Spleen (tissue), 11 donors: ENCODE data around the gene RGS14. TPM values are rescaled to one million over a fixed set of nuclear protein-coding genes. Genes with fewer than 3 reads are reported as not detected.
A peak's percentile ranks its signal among the peaks of the same experiment; 100 is the strongest.

ENCODE experiments used
- DNase-seq: peaks from one replicate; pipeline ENCODE4 v3.0.0-alpha.2; 2020
- H3K27ac ChIP-seq, 8 donors: fragments of 200-600 bp; sonication (generic) in 7 of 8; 1 replicate in 4 of 8; 2 replicates in 4 of 8; pipeline versions ENCODE4 v1.5.0 to v1.8.0; 2016 to 2021; ENCODE audit warnings: inconsistent platforms in 4 of 8, mild to moderate bottlenecking in 4 of 8, moderate library complexity in 1 of 8
- H3K27me3 ChIP-seq, 7 donors: fragments of 200-600 bp; sonication (generic) in 6 of 7; replicated peaks in 1 of 7; 1 replicate in 4 of 7; 2 replicates in 3 of 7; pipeline versions ENCODE4 v1.5.0 to v1.8.0; 2016 to 2021; ENCODE audit warnings: inconsistent platforms in 3 of 7, mild to moderate bottlenecking in 1 of 7
- H3K36me3 ChIP-seq, 6 donors: fragments of 200-600 bp; sonication (generic) in 5 of 6; 1 replicate in 4 of 6; 2 replicates in 2 of 6; pipeline versions ENCODE4 v1.5.0 to v1.8.0; 2016 to 2021; ENCODE audit warnings: inconsistent platforms in 2 of 6
- H3K4me1 ChIP-seq, 6 donors: fragments of 200-600 bp; sonication (generic) in 5 of 6; 1 replicate in 3 of 6; 2 replicates in 3 of 6; pipeline versions ENCODE4 v1.5.0 to v1.8.0; 2016 to 2021; ENCODE audit warnings: inconsistent platforms in 3 of 6
- H3K4me3 ChIP-seq, 8 donors: fragments of 200-600 bp; sonication (generic) in 7 of 8; 1 replicate in 4 of 8; 2 replicates in 4 of 8; pipeline versions ENCODE4 v1.5.0 to v1.8.0; 2016 to 2021; ENCODE audit warnings: inconsistent platforms in 4 of 8, mild to moderate bottlenecking in 4 of 8, moderate library complexity in 2 of 8
- H3K9me3 ChIP-seq, 8 donors: fragments of 200-600 bp; sonication (generic) in 7 of 8; 1 replicate in 4 of 8; 2 replicates in 4 of 8; pipeline versions ENCODE4 v1.5.0 to v1.8.0; 2016 to 2021; ENCODE audit warnings: inconsistent platforms in 4 of 8
- CTCF ChIP-seq, 11 experiments: fragments of 200-600 bp in 7 of 11; fragments of 450-650 bp in 4 of 11; sonication (generic) in 4 of 11; IDR thresholded peaks in 8 of 11; conservative IDR thresholded peaks in 3 of 11; 1 replicate in 7 of 11; 2 replicates in 4 of 11; pipeline versions ENCODE4 v1.4.0 to v1.8.0; 2016 to 2021; ENCODE audit warnings: antibody characterized with exemption in 11 of 11, inconsistent platforms in 4 of 11, mild to moderate bottlenecking in 1 of 11
- POLR2A ChIP-seq, 3 donors: fragments of 450-650 bp; IDR thresholded peaks; one replicate each; pipeline ENCODE4 v1.5.1; 2017; ENCODE audit warnings: antibody characterized with exemption in 3 of 3, mild to moderate bottlenecking in 1 of 3
- POLR2AphosphoS5 ChIP-seq, 3 donors: sonication (generic); formaldehyde crosslinking; IDR thresholded peaks; one replicate each; pipeline ENCODE4 v1.5.1; 2017; ENCODE audit warnings: antibody characterized with exemption in 3 of 3
- WGBS, 5 donors: extraction: QIAGEN DNeasy Blood & Tissue Kit in 3 of 5; methylation state at CpG; one replicate each; pipeline versions ENCODE4 v1.1.5 to v1.1.7; 2013 to 2018; 5-methylcytosine and 5-hydroxymethylcytosine counted together
- intact Hi-C: fragments of 100-400 bp; cut with DNase I; formaldehyde crosslinking; loops from one replicate; pipeline ENCODE4 v1.15.0; 2023; ENCODE audit warnings: low total_unique reads
- polyA plus RNA-seq, 3 donors: library from polyadenylated mRNA; stranded (reverse); fragments of 200-250 nt; gene quantifications; one replicate each; pipeline ENCODE4 v1.2.1, GENCODE V29; 2013
- total RNA-seq, 7 donors: library from RNA; depleted of rRNA in 3 of 7; stranded (reverse); fragments of >200 nt in 3 of 7; fragmentation: NEBNext Ultra II Directional in 4 of 7; extraction: Animal tissue kit (Norgen Biotek cat#: 25700) in 4 of 7; gene quantifications; one replicate each; pipeline versions ENCODE4 v1.1.0 to v1.2.1, GENCODE V29; 2016 to 2021
- donor health status: healthy with polysubstance abuse.
- donor health status: DM: no; HTN: no; CAD: no; lungs with moderate emphysema.
- donor health status: DM: no; HTN: no; CAD: no.
- donor health status: Bipolar disorder and iron deficiency.
- donor health status: healthy.
- donor health status: DM: no; HTN: no; CAD: no.
- donor health status: DM: yes; HTN: yes; CAD: no.

Gene RGS14
- total and polyA plus RNA-seq, 10 donors = 45.3 to 111 (median 76.9) TPM

GRCh38 chr5:177385720-177386119 is 28.0 kb downstream of the RGS14 start:
- Histone ChIP-seq H3K27ac (peak overlapping the region in 3 of 8 donors; percentile 11 to 38 (median 23)), H3K9me3 (no peaks in the 10 kb centered on the region), H3K4me1 (peaks cover 17 to 65% (median 33%) of the 10 kb centered on the region in 6 donors), H3K27me3 (peaks cover 0 to 32% (median 0%) of the 10 kb centered on the region in 7 donors), H3K36me3 (no peaks in the 10 kb centered on the region), H3K4me3 (no peak overlapping the region)
- no peak for DNase-seq
- intact Hi-C loops = no loop called here
- WGBS, 5 donors = 47 to 65% (median 56%) methylated on average over 7 to 11 of the region's 11 CpGs
- TF ChIP-seq CTCF (IDR thresholded peaks at IDR 0.05 in 8 of 11, conservative IDR thresholded peaks at IDR 0.05 in 3 of 11) = no peak
- no peak for TF ChIP-seq POLR2AphosphoS5 (IDR thresholded peaks at IDR 0.05)
- TF ChIP-seq POLR2A (IDR thresholded peaks at IDR 0.05) = no peak

- peaks cover 0 to 26% (median 0%) of the 10 kb centered on the region in 7 donors for H3K27me3 ChIP-seq
- no peak overlapping the region for H3K27ac ChIP-seq
- no peak for DNase-seq
- H3K36me3 ChIP-seq = no peaks in the 10 kb centered on the region
- WGBS, 5 donors = 90 to 93% (median 92%) methylated on average over 8 of the region's 8 CpGs
- intact Hi-C loops = no loop called here
- no peak for TF ChIP-seq POLR2AphosphoS5 (IDR thresholded peaks at IDR 0.05)
- no peak for TF ChIP-seq CTCF (IDR thresholded peaks at IDR 0.05 in 8 of 11, conservative IDR thresholded peaks at IDR 0.05 in 3 of 11)
- TF ChIP-seq POLR2A (IDR thresholded peaks at IDR 0.05) = no peak
- H3K4me1 ChIP-seq = peaks cover 17 to 70% (median 35%) of the 10 kb centered on the region in 6 donors
- no peak overlapping the region for H3K4me3 ChIP-seq
- H3K9me3 ChIP-seq = no peaks in the 10 kb centered on the region
These were observed 28.8 kb downstream of the RGS14 start for GRCh38 chr5:177386542-177386941.

GRCh38 chr5:177387405-177387804 is 29.7 kb downstream of the RGS14 start:
- TF ChIP-seq CTCF (IDR thresholded peaks at IDR 0.05 in 8 of 11, conservative IDR thresholded peaks at IDR 0.05 in 3 of 11) = no peak
- TF ChIP-seq POLR2AphosphoS5 (IDR thresholded peaks at IDR 0.05) = no peak
- TF ChIP-seq POLR2A (IDR thresholded peaks at IDR 0.05) = no peak
- intact Hi-C loops = no loop called here
- no peak for DNase-seq
- Histone ChIP-seq H3K4me1 (peaks cover 17 to 66% (median 35%) of the 10 kb centered on the region in 6 donors), H3K36me3 (no peaks in the 10 kb centered on the region), H3K9me3 (no peaks in the 10 kb centered on the region), H3K4me3 (no peak overlapping the region), H3K27me3 (peaks cover 0 to 24% (median 0%) of the 10 kb centered on the region in 7 donors), H3K27ac (peak overlapping the region in 1 of 8 donors; percentile 86)
- 80 to 96% (median 85%) methylated on average over 12 to 14 of the region's 14 CpGs for WGBS, 5 donors

DNA sequence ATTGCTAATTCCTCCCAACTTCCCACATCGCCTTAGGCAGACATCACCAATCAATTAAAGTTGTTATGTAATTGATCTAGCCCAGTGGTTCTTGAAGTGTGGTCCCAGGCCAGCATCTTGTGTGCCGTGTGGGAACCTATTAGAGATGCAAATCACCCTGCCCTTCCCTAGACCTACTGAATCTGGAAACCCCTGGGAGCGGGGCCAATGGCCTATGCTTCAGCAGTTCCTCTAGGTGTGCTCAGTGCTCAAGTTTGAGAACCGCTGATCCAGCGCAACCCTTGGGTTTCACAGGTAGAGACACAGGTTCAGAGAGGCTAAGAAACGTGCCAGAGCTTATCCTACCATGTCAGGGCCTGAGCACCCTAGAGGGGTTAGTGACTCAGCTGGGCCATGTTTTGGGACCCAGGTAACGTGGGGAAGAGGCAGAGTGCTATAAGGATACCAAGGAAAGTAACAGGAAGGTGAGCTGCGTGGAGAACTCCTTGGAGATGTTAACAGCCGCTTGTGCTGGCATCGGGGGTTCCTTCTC is 30.9 kb downstream of the RGS14 start:
- Histone ChIP-seq H3K27ac (peak overlapping the region in 7 of 8 donors; percentile 5 to 86 (median 55)), H3K9me3 (no peaks in the 10 kb centered on the region), H3K4me3 (peak overlapping the region in 1 of 8 donors; percentile 18), H3K36me3 (no peaks in the 10 kb centered on the region), H3K4me1 (peaks cover 17 to 70% (median 38%) of the 10 kb centered on the region in 6 donors), H3K27me3 (peaks cover 0 to 23% (median 0%) of the 10 kb centered on the region in 7 donors)
- no peak for DNase-seq
- 79 to 92% (median 83%) methylated on average over 10 of the region's 10 CpGs for WGBS, 5 donors
- TF ChIP-seq CTCF (IDR thresholded peaks at IDR 0.05 in 8 of 11, conservative IDR thresholded peaks at IDR 0.05 in 3 of 11) (no peak), POLR2A (IDR thresholded peaks at IDR 0.05) (no peak), POLR2AphosphoS5 (IDR thresholded peaks at IDR 0.05) (no peak)
- intact Hi-C loops = no loop called here
